IMR-90 (cell line): ENCODE results near the gene FARP1. TPM values are rescaled to one million over a fixed set of nuclear protein-coding genes. Genes with fewer than 3 reads are reported as not detected.

Experiments used
- ATAC-seq: fragments of 200-7000 bp; cut with Tn5 transposase; 2 replicates; pipeline ENCODE4 v1.9.1; 2020; ENCODE audit warnings: low read depth, mild to moderate bottlenecking, moderate library complexity
- BruUV-seq: library from RNA; stranded (reverse); fragments of 400-500 nt; replicated peaks from 2 replicates; lab custom pipeline; 2021; lab: Mats Ljungman, UMichigan
- CTCF ChIA-PET: fragments of 300-600 bp; formaldehyde crosslinking; extraction: SDS; loops from one replicate; lab custom pipeline; 2021; ENCODE audit warnings: antibody characterized with exemption; lab: Yijun Ruan, JAX
- POLR2A ChIA-PET: fragments of 300-600 bp; sonication (Branson Sonifier 250); formaldehyde crosslinking; loops from one replicate; lab custom pipeline; 2022; ENCODE audit warnings: antibody characterized with exemption; ENCODE audit not compliant: unreplicated experiment; lab: Charles Lee
- DNase-seq: peaks from one replicate; pipeline ENCODE4 v3.0.0; 2013
- H2AFZ ChIP-seq: replicated peaks from 2 replicates; pipeline ENCODE3; 2013; ENCODE audit warnings: low read length, mild to moderate bottlenecking; ENCODE audit not compliant: poor library complexity
- H2AK5ac ChIP-seq: 2 replicates; pipeline ENCODE4 v1.6.1; 2013; ENCODE audit warnings: low read depth, low read length, inconsistent platforms
- H2AK9ac ChIP-seq: replicated peaks from 2 replicates; pipeline ENCODE3; 2013; ENCODE audit warnings: mild to moderate bottlenecking, low read depth, low read length, moderate library complexity; ENCODE audit not compliant: poor library complexity
- H2BK120ac ChIP-seq: 2 replicates; pipeline ENCODE4 v1.6.1; 2013; ENCODE audit warnings: low read depth, low read length, inconsistent platforms
- H2BK15ac ChIP-seq: 3 replicates; pipeline ENCODE4 v1.6.1; 2013; ENCODE audit warnings: low read depth, low read length, inconsistent platforms
- H2BK20ac ChIP-seq: 2 replicates; pipeline ENCODE4 v1.6.1; 2013; ENCODE audit warnings: low read depth, mild to moderate bottlenecking, inconsistent platforms, low read length, moderate library complexity
- H2BK5ac ChIP-seq: 2 replicates; pipeline ENCODE4 v1.6.1; 2013; ENCODE audit warnings: mild to moderate bottlenecking, low read depth, low read length, inconsistent platforms; ENCODE audit not compliant: poor library complexity, severe bottlenecking
- H3K14ac ChIP-seq: replicated peaks from 2 replicates; pipeline ENCODE4 v1.6.1; 2013; ENCODE audit warnings: low read depth, low read length, inconsistent platforms
- H3K18ac ChIP-seq: 2 replicates; pipeline ENCODE4 v1.6.1; 2013; ENCODE audit warnings: low read depth, low read length, control low read depth
- H3K23ac ChIP-seq: 2 replicates; pipeline ENCODE4 v1.6.1; 2013; ENCODE audit warnings: low read depth, low read length, inconsistent platforms
- H3K27ac ChIP-seq: 2 replicates; pipeline ENCODE4 v1.5.1; 2013; ENCODE audit warnings: mild to moderate bottlenecking, control low read depth, low read length; ENCODE audit not compliant: insufficient read depth
- H3K27me3 ChIP-seq: 2 replicates; pipeline ENCODE4 v1.6.1; 2013; ENCODE audit warnings: low read length; ENCODE audit not compliant: control insufficient read depth, insufficient read depth
- H3K36me3 ChIP-seq: 2 replicates; pipeline ENCODE4 v1.6.1; 2013; ENCODE audit warnings: low read length, mixed read lengths; ENCODE audit not compliant: control insufficient read depth, insufficient read depth
- H3K4ac ChIP-seq: 2 replicates; pipeline ENCODE4 v1.6.1; 2013; ENCODE audit warnings: low read depth, low read length, inconsistent platforms
- H3K4me1 ChIP-seq: 2 replicates; pipeline ENCODE4 v1.6.1; 2013; ENCODE audit warnings: low read length, mixed read lengths; ENCODE audit not compliant: control insufficient read depth, insufficient read depth
- H3K4me2 ChIP-seq: 2 replicates; pipeline ENCODE4 v1.6.1; 2013; ENCODE audit warnings: low read depth, mild to moderate bottlenecking, control low read depth, low read length, moderate library complexity
- H3K4me3 ChIP-seq: 2 replicates; pipeline ENCODE4 v1.5.1; 2013; ENCODE audit warnings: low read depth, mild to moderate bottlenecking, control low read depth, low read length, moderate library complexity; ENCODE audit not compliant: insufficient read depth
- H3K56ac ChIP-seq: 2 replicates; pipeline ENCODE4 v1.6.1; 2013; ENCODE audit warnings: low read length, inconsistent platforms; ENCODE audit not compliant: insufficient read depth; ENCODE audit errors: extremely low read depth
- H3K79me1 ChIP-seq, 2 experiments: 2 replicates each; pipeline ENCODE4 v1.6.1; 2013; ENCODE audit warnings: low read length in 2 of 2, inconsistent platforms in 1 of 2, low read depth in 1 of 2
- H3K9ac ChIP-seq: 2 replicates; pipeline ENCODE4 v1.6.1; 2013; ENCODE audit warnings: low read depth, low read length, control low read depth
- H3K9me1 ChIP-seq: 2 replicates; pipeline ENCODE4 v1.6.1; 2013; ENCODE audit warnings: low read length, inconsistent platforms; ENCODE audit not compliant: insufficient read depth
- H3K9me3 ChIP-seq: 2 replicates; pipeline ENCODE4 v1.6.1; 2013; ENCODE audit warnings: low read length; ENCODE audit not compliant: control insufficient read depth, insufficient read depth
- H4K20me1 ChIP-seq: 2 replicates; pipeline ENCODE4 v1.6.1; 2013; ENCODE audit warnings: low read length, inconsistent platforms; ENCODE audit not compliant: insufficient read depth
- H4K5ac ChIP-seq: 2 replicates; pipeline ENCODE4 v1.6.1; 2013; ENCODE audit warnings: mild to moderate bottlenecking, low read depth, low read length, control low read depth
- H4K8ac ChIP-seq, 2 experiments: 2 replicates each; pipeline ENCODE4 v1.6.1; 2013; ENCODE audit warnings: low read depth in 2 of 2, low read length in 2 of 2, control low read depth in 1 of 2, inconsistent platforms in 1 of 2
- H4K91ac ChIP-seq: 2 replicates; pipeline ENCODE4 v1.6.1; 2013; ENCODE audit warnings: low read depth, low read length, inconsistent platforms; ENCODE audit not compliant: insufficient read depth
- BHLHE40 ChIP-seq: fragments of 150-350 bp; IDR thresholded peaks from 2 replicates; pipeline ENCODE4 v1.6.1; 2016; ENCODE audit warnings: mild to moderate bottlenecking, low read depth, low read length
- CEBPB ChIP-seq: IDR thresholded peaks from 2 replicates; pipeline ENCODE4 v1.6.1; 2012; ENCODE audit warnings: low read depth, low read length, improper control_type of control experiment
- CHD1 ChIP-seq: IDR thresholded peaks from 2 replicates; pipeline ENCODE4 v1.6.1; 2012; ENCODE audit warnings: low read depth, low read length, improper control_type of control experiment
- CTCF ChIP-seq: conservative IDR thresholded peaks from 2 replicates; pipeline ENCODE4 v1.5.1; 2012; ENCODE audit warnings: mild to moderate bottlenecking, low read depth, low read length, improper control_type of control experiment
- ELK1 ChIP-seq: fragments of 150-350 bp; IDR thresholded peaks from 2 replicates; pipeline ENCODE4 v1.6.1; 2016; ENCODE audit warnings: low read depth, mild to moderate bottlenecking, low read length, moderate library complexity, borderline replicate concordance
- FOS ChIP-seq: fragments of 150-350 bp; IDR thresholded peaks from 2 replicates; pipeline ENCODE4 v1.6.1; 2016; ENCODE audit warnings: low read depth, low read length
- MAFK ChIP-seq: IDR thresholded peaks from 2 replicates; pipeline ENCODE4 v1.6.1; 2012; ENCODE audit warnings: low read depth, low read length, improper control_type of control experiment
- MAZ ChIP-seq: IDR thresholded peaks from 2 replicates; pipeline ENCODE4 v1.6.1; 2012; ENCODE audit warnings: low read depth, mild to moderate bottlenecking, low read length, improper control_type of control experiment, moderate library complexity, borderline replicate concordance
- MXI1 ChIP-seq: IDR thresholded peaks from 2 replicates; pipeline ENCODE4 v1.6.1; 2012; ENCODE audit warnings: low read depth, mild to moderate bottlenecking, low read length, moderate library complexity, borderline replicate concordance
- NFE2L2 ChIP-seq: fragments of 150-350 bp; IDR thresholded peaks from 2 replicates; pipeline ENCODE4 v1.6.1; 2016; ENCODE audit warnings: low read depth, mild to moderate bottlenecking, low read length
- RCOR1 ChIP-seq: IDR thresholded peaks from 2 replicates; pipeline ENCODE4 v1.6.1; 2012; ENCODE audit warnings: mild to moderate bottlenecking, low read length, improper control_type of control experiment; ENCODE audit not compliant: insufficient replicate concordance
- RFX5 ChIP-seq: IDR thresholded peaks from 2 replicates; pipeline ENCODE4 v1.8.0; 2012; ENCODE audit warnings: low read depth, mild to moderate bottlenecking, low read length, moderate library complexity
- SMC3 ChIP-seq: fragments of 150-350 bp; IDR thresholded peaks from 2 replicates; pipeline ENCODE4 v1.6.1; 2016; ENCODE audit warnings: low read depth, mild to moderate bottlenecking, antibody characterized with exemption, low read length, moderate library complexity
- WGBS, 2 experiments: methylation state at CpG; one replicate each; pipeline versions ENCODE4 v1.1.5 to v1.1.7; 2013; ENCODE audit warnings: missing lambda C conversion rate in 2 of 2; ENCODE audit not compliant: insufficient read length in 1 of 2; ENCODE audit errors: extremely low coverage in 2 of 2; 5-methylcytosine and 5-hydroxymethylcytosine counted together
- dilution Hi-C: fragments of 300-500 bp; cut with HindIII; formaldehyde crosslinking; loops from one replicate; pipeline ENCODE4 v1.14.3; 2018; ENCODE audit warnings: low sequenced_read_pairs; ENCODE audit not compliant: unreplicated experiment
- in situ Hi-C: fragments of 300-500 bp; cut with MboI; formaldehyde crosslinking; loops from 3 replicates; pipeline ENCODE4 v1.14.3; 2019; ENCODE audit warnings: low sequenced_read_pairs, inconsistent platforms, mixed read lengths
- intact Hi-C: fragments of 100-400 bp; cut with micrococcal nuclease; formaldehyde crosslinking; loops from 2 replicates; pipeline ENCODE4 v1.10.0; 2022
- polyA plus RNA-seq, 3 experiments: library from polyadenylated mRNA; depleted of rRNA; stranded (reverse); fragments of >200 nt; gene quantifications; 2 replicates each; pipeline ENCODE4 v1.2.3, GENCODE V29; 2012; ENCODE audit warnings: low replicate concordance in 1 of 3
- total RNA-seq: library from RNA; depleted of rRNA; stranded (reverse); fragments of >200 nt; gene quantifications from 2 replicates; pipeline ENCODE4 v1.2.3, GENCODE V29; 2012
- TF ChIP-seq, protein P1 (sequence below): fragments of 150-350 bp; IDR thresholded peaks from 2 replicates; pipeline ENCODE4 v1.6.1; 2017; ENCODE audit warnings: mild to moderate bottlenecking, antibody characterized with exemption, low read length, low read depth

Gene FARP1
- total and polyA plus RNA-seq, 2 of the 4 experiments (the other 2 are of a cell fraction) = 39.6 to 57.0 TPM

GRCh38 chr13:98344392-98344791, 201.5 kb downstream of the FARP1 start:
- H4K8ac ChIP-seq = no peak overlapping the region
- H3K4ac ChIP-seq = no peak overlapping the region
- no peak overlapping the region for H2AK5ac ChIP-seq
- ATAC-seq (no peak), DNase-seq (no peak)
- POLR2A ChIA-PET = no interaction called here
- H3K9ac ChIP-seq = no peak overlapping the region
- peaks cover 47 to 88% of the 10 kb centered on the region in 2 experiments for H3K79me1 ChIP-seq
- peaks cover 21% of the 10 kb centered on the region for H3K9me1 ChIP-seq
- CTCF ChIA-PET = interaction anchor here (1.3 kb wide), 2 partner anchors 10 kb away, joined by 3 to 11 read pairs; no protein-coding TSS in a partner anchor
- no peak overlapping the region for H3K14ac ChIP-seq
- no peak for TF ChIP-seq BHLHE40
- TF ChIP-seq FOS = no peak
- TF ChIP-seq, protein P1, sequence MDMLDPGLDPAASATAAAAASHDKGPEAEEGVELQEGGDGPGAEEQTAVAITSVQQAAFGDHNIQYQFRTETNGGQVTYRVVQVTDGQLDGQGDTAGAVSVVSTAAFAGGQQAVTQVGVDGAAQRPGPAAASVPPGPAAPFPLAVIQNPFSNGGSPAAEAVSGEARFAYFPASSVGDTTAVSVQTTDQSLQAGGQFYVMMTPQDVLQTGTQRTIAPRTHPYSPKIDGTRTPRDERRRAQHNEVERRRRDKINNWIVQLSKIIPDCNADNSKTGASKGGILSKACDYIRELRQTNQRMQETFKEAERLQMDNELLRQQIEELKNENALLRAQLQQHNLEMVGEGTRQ = no peak
- TF ChIP-seq RCOR1 = no peak
- no peak for TF ChIP-seq SMC3
- no peak for TF ChIP-seq RFX5
- TF ChIP-seq CTCF = no peak
- no peak for TF ChIP-seq CHD1
- TF ChIP-seq MAZ = no peak
- TF ChIP-seq ELK1 = no peak
- TF ChIP-seq NFE2L2 = no peak
- no peak for TF ChIP-seq MXI1
- TF ChIP-seq CEBPB = no peak
- no peak for TF ChIP-seq MAFK
- H2BK20ac ChIP-seq = no peak overlapping the region
- H3K23ac ChIP-seq = no peak overlapping the region
- H3K9me3 ChIP-seq = no peaks in the 10 kb centered on the region
- H3K56ac ChIP-seq = no peak overlapping the region
- dilution Hi-C loops (no loop called here), in situ Hi-C loops (no loop called here), intact Hi-C loops (no loop called here)
- H2AFZ ChIP-seq = no peak overlapping the region
- no peak overlapping the region for H2AK9ac ChIP-seq
- H4K5ac ChIP-seq = no peak overlapping the region
- peaks cover 25% of the 10 kb centered on the region for H3K36me3 ChIP-seq
- no peak overlapping the region for H3K18ac ChIP-seq
- H3K4me1 ChIP-seq = peaks cover 3% of the 10 kb centered on the region; the same call in 1 of the 2 replicates
- H3K27me3 ChIP-seq = no peaks in the 10 kb centered on the region
- no peak overlapping the region for H2BK15ac ChIP-seq
- H3K4me2 ChIP-seq = no peak overlapping the region
- H4K91ac ChIP-seq = no peak overlapping the region
- no peak overlapping the region for H3K4me3 ChIP-seq
- WGBS, 2 experiments = 93% methylated on average over 6 of the region's 10 CpGs; no CpG with 5 or more reads in 1 of the 2 experiments
- BruUV-seq = no TSS peak
- H2BK120ac ChIP-seq = no peak overlapping the region
- no peak overlapping the region for H3K27ac ChIP-seq
- no peak overlapping the region for H2BK5ac ChIP-seq
- H4K20me1 ChIP-seq = peaks cover 32% of the 10 kb centered on the region
